Measurements from ENCODE around the gene RNF166. TPM values are rescaled to one million over a fixed set of nuclear protein-coding genes. Genes with fewer than 3 reads are reported as not detected.
A peak's percentile ranks its signal among the peaks of the same experiment; 100 is the strongest.

RNF166 gene
- total RNA-seq, 1 experiment from 2014 or later = 17.5 TPM

DNA sequence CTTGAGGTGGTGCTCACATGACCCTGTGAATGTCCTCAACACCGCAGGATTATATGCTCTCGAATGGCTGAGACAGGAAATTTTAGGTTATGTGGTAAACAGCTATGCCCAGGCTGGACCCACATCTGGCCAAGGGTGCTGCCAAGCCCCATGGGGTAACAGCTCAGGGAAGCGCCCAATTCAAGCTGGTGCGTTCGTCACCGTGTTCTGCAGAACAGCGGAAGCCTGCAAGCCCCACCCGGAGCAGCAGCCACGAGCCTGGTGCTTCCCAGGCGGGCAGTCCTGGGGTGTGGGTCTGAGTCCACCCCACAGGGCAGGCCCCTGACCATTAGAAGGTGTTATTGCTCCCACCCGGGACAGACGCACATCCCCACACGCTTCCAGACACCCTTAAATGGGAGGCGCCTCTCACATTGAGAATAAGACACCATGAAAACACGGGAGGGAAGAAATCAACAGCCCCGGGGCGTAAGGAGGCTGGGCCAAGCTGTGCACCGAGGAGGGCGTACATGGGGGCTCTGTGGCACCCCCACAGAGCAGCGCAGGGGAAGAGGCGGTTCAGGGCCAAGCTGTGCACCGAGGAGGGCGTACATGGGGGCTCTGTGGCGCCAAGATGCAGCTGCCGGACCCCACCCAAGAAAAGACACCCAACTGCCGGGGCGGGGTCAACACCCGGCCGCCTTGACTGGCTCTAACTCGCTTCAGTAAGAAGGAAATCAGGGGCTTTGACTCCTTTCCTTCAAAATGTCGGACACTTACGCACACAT is 52.4 kb downstream of the RNF166 start:
- intact Hi-C loops (cut with micrococcal nuclease) = no loop called here
- H3K9me3 Mint-ChIP-seq (ENCODE audit: unreplicated experiment) = no peaks in the 10 kb centered on the region
- POLR2A ChIA-PET = no interaction called here
- DNase-seq (ENCODE audit: unreplicated experiment) = no peak
- no peaks in the 10 kb centered on the region for H3K4me1 Mint-ChIP-seq (ENCODE audit: insufficient read depth, unreplicated experiment)
- no peak overlapping the region for H3K27ac Mint-ChIP-seq (ENCODE audit: low read depth, unreplicated experiment)
- no TSS peak for BruUV-seq (replicated peaks)
- H3K36me3 Mint-ChIP-seq (ENCODE audit: insufficient read depth, unreplicated experiment) = peaks cover 12% of the 10 kb centered on the region
- TF ChIP-seq, protein P1, sequence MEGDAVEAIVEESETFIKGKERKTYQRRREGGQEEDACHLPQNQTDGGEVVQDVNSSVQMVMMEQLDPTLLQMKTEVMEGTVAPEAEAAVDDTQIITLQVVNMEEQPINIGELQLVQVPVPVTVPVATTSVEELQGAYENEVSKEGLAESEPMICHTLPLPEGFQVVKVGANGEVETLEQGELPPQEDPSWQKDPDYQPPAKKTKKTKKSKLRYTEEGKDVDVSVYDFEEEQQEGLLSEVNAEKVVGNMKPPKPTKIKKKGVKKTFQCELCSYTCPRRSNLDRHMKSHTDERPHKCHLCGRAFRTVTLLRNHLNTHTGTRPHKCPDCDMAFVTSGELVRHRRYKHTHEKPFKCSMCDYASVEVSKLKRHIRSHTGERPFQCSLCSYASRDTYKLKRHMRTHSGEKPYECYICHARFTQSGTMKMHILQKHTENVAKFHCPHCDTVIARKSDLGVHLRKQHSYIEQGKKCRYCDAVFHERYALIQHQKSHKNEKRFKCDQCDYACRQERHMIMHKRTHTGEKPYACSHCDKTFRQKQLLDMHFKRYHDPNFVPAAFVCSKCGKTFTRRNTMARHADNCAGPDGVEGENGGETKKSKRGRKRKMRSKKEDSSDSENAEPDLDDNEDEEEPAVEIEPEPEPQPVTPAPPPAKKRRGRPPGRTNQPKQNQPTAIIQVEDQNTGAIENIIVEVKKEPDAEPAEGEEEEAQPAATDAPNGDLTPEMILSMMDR (IDR thresholded peaks at IDR 0.05; ENCODE audit: unreplicated experiment) = no peak
- no peaks in the 10 kb centered on the region for H3K27me3 Mint-ChIP-seq (ENCODE audit: insufficient read depth, unreplicated experiment)
- CTCF ChIA-PET = no interaction called here
- H3K4me3 Mint-ChIP-seq (ENCODE audit: unreplicated experiment) = no peak overlapping the region

DNA sequence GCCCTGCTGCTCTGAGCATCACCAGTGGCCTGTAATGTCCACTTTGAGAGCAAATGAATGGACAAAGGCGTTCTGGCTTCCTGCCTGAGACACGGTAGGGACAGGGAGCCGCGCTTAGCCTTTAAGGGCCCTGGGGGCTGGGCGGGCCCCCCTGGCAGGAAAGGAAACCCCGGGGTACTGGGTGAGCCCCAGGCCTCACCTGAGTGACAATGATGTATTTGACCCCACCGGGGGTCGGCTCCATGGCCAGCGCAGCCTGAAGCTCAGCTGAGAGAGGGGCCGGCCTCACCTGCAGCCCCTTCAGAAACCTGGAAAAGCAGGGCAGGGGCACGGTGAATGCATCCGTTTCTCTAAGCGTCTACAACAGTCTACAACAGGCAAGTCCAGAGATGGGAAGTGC is 53.1 kb downstream of the RNF166 start:
- DNase-seq (ENCODE audit: unreplicated experiment) = no peak
- Mint-ChIP-seq H3K27me3 (ENCODE audit: insufficient read depth, unreplicated experiment) (no peaks in the 10 kb centered on the region), H3K27ac (ENCODE audit: low read depth, unreplicated experiment) (no peak overlapping the region), H3K36me3 (ENCODE audit: insufficient read depth, unreplicated experiment) (peaks cover 12% of the 10 kb centered on the region), H3K9me3 (ENCODE audit: unreplicated experiment) (no peaks in the 10 kb centered on the region), H3K4me3 (ENCODE audit: unreplicated experiment) (no peak overlapping the region), H3K4me1 (ENCODE audit: insufficient read depth, unreplicated experiment) (no peaks in the 10 kb centered on the region)
- CTCF ChIA-PET = no interaction called here
- intact Hi-C loops (cut with micrococcal nuclease) = no loop called here
- TF ChIP-seq, protein P1 (IDR thresholded peaks at IDR 0.05; ENCODE audit: unreplicated experiment) = no peak
- POLR2A ChIA-PET = no interaction called here
- no TSS peak for BruUV-seq (replicated peaks)

DNA sequence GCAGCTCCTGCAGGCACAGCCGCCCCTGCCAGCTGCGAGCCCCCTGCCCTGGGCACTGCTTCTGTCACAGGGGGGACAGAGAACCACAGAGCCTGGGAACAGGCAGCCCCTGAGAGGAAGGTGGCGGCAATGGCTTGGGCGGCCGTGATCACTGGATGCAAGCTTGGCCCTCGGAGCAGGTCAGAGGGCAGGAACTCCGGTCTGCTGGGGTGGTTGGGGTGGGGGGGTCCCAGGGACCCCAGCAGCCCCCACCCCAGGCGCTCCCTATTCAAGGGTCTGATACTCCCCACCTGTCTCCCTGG is 53.5 kb downstream of the RNF166 start:
- Mint-ChIP-seq H3K27me3 (ENCODE audit: insufficient read depth, unreplicated experiment) (no peaks in the 10 kb centered on the region), H3K27ac (ENCODE audit: low read depth, unreplicated experiment) (no peak overlapping the region), H3K4me1 (ENCODE audit: insufficient read depth, unreplicated experiment) (no peaks in the 10 kb centered on the region), H3K36me3 (ENCODE audit: insufficient read depth, unreplicated experiment) (peaks cover 12% of the 10 kb centered on the region), H3K9me3 (ENCODE audit: unreplicated experiment) (no peaks in the 10 kb centered on the region), H3K4me3 (ENCODE audit: unreplicated experiment) (no peak overlapping the region)
- intact Hi-C loops (cut with micrococcal nuclease) = no loop called here
- BruUV-seq (replicated peaks) = no TSS peak
- POLR2A ChIA-PET = no interaction called here
- no peak for DNase-seq (ENCODE audit: unreplicated experiment)
- TF ChIP-seq, protein P1 (IDR thresholded peaks at IDR 0.05; ENCODE audit: unreplicated experiment) = no peak
- CTCF ChIA-PET = no interaction called here

DNA sequence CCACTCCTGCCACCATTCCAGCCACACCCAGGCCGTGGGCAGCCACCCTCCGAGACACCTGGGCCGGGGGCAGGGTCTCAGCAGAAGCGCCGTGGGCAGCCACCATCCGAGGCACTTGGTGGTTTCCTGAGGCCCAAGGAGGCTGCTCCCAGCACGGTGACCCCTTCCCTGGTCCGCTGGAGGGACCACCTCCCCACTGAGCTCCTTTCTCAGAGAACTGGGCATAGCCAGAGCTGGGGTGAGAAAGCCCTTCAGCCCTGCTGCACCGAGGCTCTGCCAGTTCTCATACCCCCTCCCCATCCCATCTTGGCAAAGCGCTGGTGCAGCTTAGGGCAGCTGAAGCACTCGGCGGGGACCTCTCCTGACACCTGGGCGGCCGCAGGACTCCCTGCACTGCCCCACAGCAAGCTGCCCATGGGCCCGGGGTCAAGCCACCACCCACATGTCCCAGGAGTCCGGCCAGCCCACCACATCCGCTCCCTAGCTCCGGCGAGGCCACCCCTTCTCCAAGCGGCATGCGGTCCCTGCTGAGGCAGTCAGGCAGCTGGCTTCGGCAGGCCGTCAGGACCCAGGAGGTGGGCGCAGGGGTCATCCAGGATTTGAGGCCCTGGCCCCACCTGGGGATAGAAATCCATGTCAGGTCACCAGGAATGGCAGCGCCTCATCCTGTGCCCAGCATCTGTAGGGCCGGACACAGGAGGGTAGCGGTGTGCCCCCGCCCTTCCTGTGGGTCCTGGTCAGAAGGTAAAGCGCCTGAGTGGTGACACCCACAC is 54.0 kb downstream of the RNF166 start:
- TF ChIP-seq, protein P1 (IDR thresholded peaks at IDR 0.05; ENCODE audit: unreplicated experiment) = no peak
- Mint-ChIP-seq H3K4me3 (ENCODE audit: unreplicated experiment) (no peak overlapping the region), H3K36me3 (ENCODE audit: insufficient read depth, unreplicated experiment) (peaks cover 12% of the 10 kb centered on the region), H3K9me3 (ENCODE audit: unreplicated experiment) (no peaks in the 10 kb centered on the region), H3K4me1 (ENCODE audit: insufficient read depth, unreplicated experiment) (no peaks in the 10 kb centered on the region), H3K27me3 (ENCODE audit: insufficient read depth, unreplicated experiment) (no peaks in the 10 kb centered on the region), H3K27ac (ENCODE audit: low read depth, unreplicated experiment) (no peak overlapping the region)
- ChIA-PET POLR2A (interaction anchor here (0.7 kb wide), 1 partner anchor 34 kb away, joined by 3 read pairs; no protein-coding TSS in a partner anchor), CTCF (no interaction called here)
- intact Hi-C loops (cut with micrococcal nuclease) = no loop called here
- BruUV-seq (replicated peaks) = TSS peak; percentile 51
- no peak for DNase-seq (ENCODE audit: unreplicated experiment)

All from MCF 10A (cell line).